Uterus (tissue), 2 donors: Measurements from ENCODE around the gene MEGF8.

ENCODE experiments used
- CTCF ChIP-seq, 4 experiments: fragments of 200-600 bp in 2 of 4; fragments of 450-650 bp in 2 of 4; sonication (generic) in 2 of 4; IDR thresholded peaks; one replicate each; pipeline ENCODE4 v1.5.1; 2016 to 2019; ENCODE audit warnings: antibody characterized with exemption in 4 of 4, mild to moderate bottlenecking in 2 of 4, moderate library complexity in 1 of 4
- POLR2A ChIP-seq, 2 donors: fragments of 450-650 bp; IDR thresholded peaks; one replicate each; pipeline ENCODE4 v1.6.1; 2016; ENCODE audit warnings: antibody characterized with exemption in 2 of 2, mild to moderate bottlenecking in 1 of 2, moderate library complexity in 1 of 2

GRCh38 chr19:42397263-42398166, 72.1 kb downstream of the MEGF8 start:
- no peak for TF ChIP-seq CTCF (IDR thresholded peaks at IDR 0.05)
- TF ChIP-seq POLR2A (IDR thresholded peaks at IDR 0.05) = no peak
